Pancreas (tissue), 10 donors: Measurements from ENCODE around the gene SCRG1. TPM values are rescaled to one million over a fixed set of nuclear protein-coding genes. Genes with fewer than 3 reads are reported as not detected.

Experiments
- ATAC-seq, 4 donors: fragments of 200-7000 bp; cut with Tn5 transposase; one replicate each; pipeline versions ENCODE4 v1.8.0 to v1.9.1; 2020; ENCODE audit warnings: mild to moderate bottlenecking in 4 of 4, moderate library complexity in 4 of 4
- DNase-seq, 6 donors: peaks; one replicate each; pipeline ENCODE4 v3.0.0-alpha.2; 2020
- FAIRE-seq: peaks from 2 replicates; lab custom pipeline; 2012; peaks lifted over from hg19 to GRCh38; lab: Jason Lieb, UNC
- H3K27ac ChIP-seq, 4 donors: fragments of 200-600 bp; sonication (generic); 1 replicate in 3 of 4; 2 replicates in 1 of 4; pipeline versions ENCODE4 v1.5.0 to v1.8.0; 2020
- H3K27me3 ChIP-seq, 4 donors: fragments of 200-600 bp; one replicate each; pipeline ENCODE4 v1.8.0; 2021
- H3K36me3 ChIP-seq, 3 donors: fragments of 200-600 bp; sonication (generic) in 1 of 3; one replicate each; pipeline versions ENCODE4 v1.5.0 to v1.8.0; 2020 to 2021
- H3K4me1 ChIP-seq, 3 donors: fragments of 200-600 bp; one replicate each; pipeline ENCODE4 v1.8.0; 2021
- H3K4me3 ChIP-seq, 4 donors: fragments of 200-600 bp; sonication (generic) in 2 of 4; one replicate each; pipeline versions ENCODE4 v1.5.0 to v1.8.0; 2020 to 2021
- H3K9me3 ChIP-seq, 4 donors: fragments of 200-600 bp; one replicate each; pipeline ENCODE4 v1.8.0; 2021
- CTCF ChIP-seq, 4 donors: fragments of 200-600 bp; sonication (generic) in 3 of 4; IDR thresholded peaks; one replicate each; pipeline versions ENCODE4 v1.5.0 to v1.8.0; 2021; ENCODE audit warnings: antibody characterized with exemption in 4 of 4
- WGBS, 2 donors: extraction: QIAGEN DNeasy Blood & Tissue Kit; methylation state at CpG; one replicate each; pipeline ENCODE4 v1.1.7; 2013; 5-methylcytosine and 5-hydroxymethylcytosine counted together
- intact Hi-C, 3 donors: fragments of 100-400 bp; cut with DNase I; formaldehyde crosslinking; loops; one replicate each; pipeline versions ENCODE4 v1.11.1 to v1.14.2; 2022
- polyA plus RNA-seq, 2 donors: library from polyadenylated mRNA; stranded (reverse); fragments of 200-250 nt; gene quantifications; one replicate each; pipeline ENCODE4 v1.2.3, GENCODE V29; 2013
- total RNA-seq, 6 donors: library from RNA; stranded (reverse); fragmentation: NEBNext Ultra II Directional in 4 of 6; extraction: Animal tissue kit (Norgen Biotek cat#: 25700) in 4 of 6; gene quantifications; one replicate each; pipeline versions ENCODE4 v1.2.1 to v1.2.4, GENCODE V29; 2021 to 2023
- donor health status: healthy with polysubstance abuse.
- donor health status: DM: no; HTN: no; CAD: no; lungs with moderate emphysema.
- donor health status: DM: no; HTN: no; CAD: no.
- donor health status: control.
- donor health status: control.
- donor health status: Bipolar disorder and iron deficiency.
- donor health status: DM: yes; HTN: yes; CAD: no.
- donor health status: DM: no; HTN: no; CAD: no.
- donor health status: DM: no; HTN: no; CAD: no.
- donor health status: DM: yes; HTN: yes; CAD: no.

SCRG1 gene
- total RNA-seq = under 1 TPM in 4 of 6 donors, not detected in 2; 0.06 to 0.43 (median 0.35) TPM
- under 1 TPM; 0.14 to 0.38 TPM for polyA plus RNA-seq

- peaks cover 0 to 4% (median 0%) of the 10 kb centered on the region in 3 donors for H3K4me1 ChIP-seq
- no peak for TF ChIP-seq CTCF (IDR thresholded peaks at IDR 0.05)
- no peaks in the 10 kb centered on the region for H3K36me3 ChIP-seq
- H3K27ac ChIP-seq = no peak within 1 kb of the TSS
- H3K9me3 ChIP-seq = no peaks in the 10 kb centered on the region
- no peak for DNase-seq
- no peak within 1 kb of the TSS for H3K4me3 ChIP-seq
- intact Hi-C loops = no loop called here
- H3K27me3 ChIP-seq = no peaks in the 10 kb centered on the region
- 63 to 72% methylated on average over 4 of the region's 4 CpGs for WGBS, 2 donors
- no peak for FAIRE-seq
- no peak for ATAC-seq
These were observed at the start of gene SCRG1 for GRCh38 chr4:173398779-173399415. Gene SCRG1, minus strand, starts transcription at chr4:173399116. Its CDS starts 7,702 bp downstream, at chr4:173391414.

GRCh38 chr4:173448103-173448502 is 49.2 kb upstream of the SCRG1 start:
- no peak for FAIRE-seq
- peak in 1 of 4 donors; percentile 25 for ATAC-seq
- no peak for TF ChIP-seq CTCF (IDR thresholded peaks at IDR 0.05)
- Histone ChIP-seq H3K9me3 (no peaks in the 10 kb centered on the region), H3K36me3 (no peaks in the 10 kb centered on the region), H3K4me1 (no peaks in the 10 kb centered on the region), H3K27me3 (no peaks in the 10 kb centered on the region), H3K4me3 (no peak overlapping the region), H3K27ac (no peak overlapping the region)
- no peak for DNase-seq
- intact Hi-C loops = no loop called here
- WGBS, 2 donors = 78 to 83% methylated on average over 2 of the region's 2 CpGs

GRCh38 chr4:173446416-173446815 is 47.5 kb upstream of the SCRG1 start:
- Histone ChIP-seq H3K36me3 (no peaks in the 10 kb centered on the region), H3K4me1 (no peaks in the 10 kb centered on the region), H3K27ac (no peak overlapping the region), H3K27me3 (no peaks in the 10 kb centered on the region), H3K9me3 (no peaks in the 10 kb centered on the region), H3K4me3 (no peak overlapping the region)
- WGBS, 2 donors = 94 to 100% methylated on average over 1 of the region's 1 CpG
- no peak for TF ChIP-seq CTCF (IDR thresholded peaks at IDR 0.05)
- no peak for FAIRE-seq
- DNase-seq = no peak
- intact Hi-C loops = no loop called here
- no peak for ATAC-seq

GRCh38 chr4:173443121-173443520 is 44.2 kb upstream of the SCRG1 start:
- H3K36me3 ChIP-seq = no peaks in the 10 kb centered on the region
- no peak for ATAC-seq
- intact Hi-C loops = no loop called here
- no peaks in the 10 kb centered on the region for H3K27me3 ChIP-seq
- TF ChIP-seq CTCF (IDR thresholded peaks at IDR 0.05) = no peak
- no peak overlapping the region for H3K4me3 ChIP-seq
- FAIRE-seq = no peak
- H3K27ac ChIP-seq = no peak overlapping the region
- H3K9me3 ChIP-seq = no peaks in the 10 kb centered on the region
- no peaks in the 10 kb centered on the region for H3K4me1 ChIP-seq
- DNase-seq = no peak

- no peak overlapping the region for H3K4me3 ChIP-seq
- DNase-seq (no peak), FAIRE-seq (no peak), ATAC-seq (no peak)
- no peaks in the 10 kb centered on the region for H3K9me3 ChIP-seq
- no peaks in the 10 kb centered on the region for H3K4me1 ChIP-seq
- no peaks in the 10 kb centered on the region for H3K36me3 ChIP-seq
- no peaks in the 10 kb centered on the region for H3K27me3 ChIP-seq
- TF ChIP-seq CTCF (IDR thresholded peaks at IDR 0.05) = no peak
- no peak overlapping the region for H3K27ac ChIP-seq
- intact Hi-C loops = no loop called here
- WGBS, 2 donors = 82% methylated on average over 10 of the region's 10 CpGs
These were observed 43.5 kb upstream of the SCRG1 start for GRCh38 chr4:173442223-173442932.
